Fibroblast of mammary gland (primary cell): ENCODE measurements around the gene CCDC112.
A peak's percentile ranks its signal among the peaks of the same experiment; 100 is the strongest.

Experiments used
- DNase-seq: peaks from one replicate; pipeline ENCODE4 v3.0.0-alpha.2; 2010; ENCODE audit warnings: low read depth
- H3K4me3 ChIP-seq: 2 replicates; pipeline ENCODE4 v1.5.1; 2011; ENCODE audit warnings: low read depth, mild to moderate bottlenecking, low read length, moderate library complexity; ENCODE audit not compliant: control insufficient read depth
- CTCF ChIP-seq: conservative IDR thresholded peaks from 2 replicates; pipeline ENCODE4 v1.5.1; 2011; ENCODE audit warnings: low read depth, low read length, inconsistent platforms; ENCODE audit not compliant: control insufficient read depth, insufficient read depth

Gene CCDC112, protein sequence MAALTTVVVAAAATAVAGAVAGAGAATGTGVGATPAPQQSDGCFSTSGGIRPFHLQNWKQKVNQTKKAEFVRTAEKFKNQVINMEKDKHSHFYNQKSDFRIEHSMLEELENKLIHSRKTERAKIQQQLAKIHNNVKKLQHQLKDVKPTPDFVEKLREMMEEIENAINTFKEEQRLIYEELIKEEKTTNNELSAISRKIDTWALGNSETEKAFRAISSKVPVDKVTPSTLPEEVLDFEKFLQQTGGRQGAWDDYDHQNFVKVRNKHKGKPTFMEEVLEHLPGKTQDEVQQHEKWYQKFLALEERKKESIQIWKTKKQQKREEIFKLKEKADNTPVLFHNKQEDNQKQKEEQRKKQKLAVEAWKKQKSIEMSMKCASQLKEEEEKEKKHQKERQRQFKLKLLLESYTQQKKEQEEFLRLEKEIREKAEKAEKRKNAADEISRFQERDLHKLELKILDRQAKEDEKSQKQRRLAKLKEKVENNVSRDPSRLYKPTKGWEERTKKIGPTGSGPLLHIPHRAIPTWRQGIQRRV

DNA sequence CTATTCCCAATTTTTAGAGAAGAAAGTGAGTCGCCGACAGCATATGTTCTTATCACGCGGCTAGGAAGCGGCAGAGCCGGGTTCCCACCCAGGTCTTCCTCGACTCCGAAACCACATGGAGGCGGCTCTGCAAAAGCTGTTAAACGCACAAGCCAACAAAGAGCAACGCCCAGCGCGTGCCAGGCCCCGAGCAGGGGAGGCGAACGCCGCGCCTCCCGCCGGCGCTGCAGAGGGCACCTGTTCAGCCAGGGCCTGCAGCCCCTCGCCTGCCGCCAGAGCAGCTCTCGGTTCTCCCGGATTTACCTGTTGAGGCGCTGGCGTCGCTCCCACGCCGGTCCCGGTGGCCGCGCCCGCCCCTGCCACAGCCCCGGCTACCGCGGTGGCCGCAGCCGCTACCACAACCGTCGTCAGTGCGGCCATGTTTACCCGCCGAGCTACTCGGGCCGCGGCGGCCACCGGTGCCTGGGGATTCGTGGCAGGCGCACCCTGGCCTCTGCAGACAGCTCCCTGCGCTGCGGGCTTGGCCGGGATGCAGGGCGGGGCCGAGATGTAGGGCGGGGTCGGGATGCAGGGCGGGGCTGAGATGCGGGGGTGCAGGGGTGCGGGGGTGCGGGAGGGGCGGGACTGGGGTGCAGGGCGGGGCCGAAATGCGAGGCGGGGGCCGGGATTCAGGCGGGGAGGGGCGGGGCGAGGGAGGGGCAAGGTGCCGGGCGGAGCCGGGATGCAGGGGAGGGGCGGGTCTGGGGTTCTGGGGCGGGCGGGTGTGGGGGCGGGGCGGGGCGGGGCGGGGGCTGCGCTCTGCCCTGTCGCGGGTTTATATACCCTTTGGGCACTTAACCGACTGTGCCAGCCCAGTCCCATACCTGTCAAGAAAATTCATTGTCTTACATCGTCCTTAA is at the start of gene CCDC112:
TSS of gene CCDC112 (minus strand) at position 531 of the 899 bp plus-strand sequence. CDS start at position 420, 111 bp downstream.
- peak; percentile 71 for DNase-seq
- TF ChIP-seq CTCF: no peak
- H3K4me3 ChIP-seq: peak within 1 kb of the TSS; percentile 82

- TF ChIP-seq CTCF: no peak
- no peak for DNase-seq
- no peak overlapping the region for H3K4me3 ChIP-seq
Measured at GRCh38 chr5:115345344-115345743, 48.9 kb upstream of the CCDC112 start.

DNA sequence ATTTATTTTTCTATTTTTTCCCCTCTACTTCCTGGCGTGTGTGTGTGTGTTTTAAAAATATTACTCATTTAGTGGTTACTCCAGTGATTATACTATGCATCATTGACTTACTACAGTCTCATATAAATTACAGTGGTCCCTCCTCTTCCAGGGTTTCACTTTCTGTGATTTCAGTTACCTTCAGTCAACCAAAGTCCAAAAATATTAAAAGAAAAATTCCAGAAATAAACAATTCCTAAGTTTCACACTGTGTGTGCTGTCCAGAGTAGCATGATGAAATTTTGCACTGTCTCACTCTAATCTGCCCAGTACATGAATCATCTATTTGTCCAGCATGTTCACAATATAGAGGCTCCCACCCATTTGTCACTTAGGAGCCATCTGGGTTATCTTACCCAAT is 47.4 kb upstream of the CCDC112 start:
- DNase-seq: peak; percentile 77
- no peak overlapping the region for H3K4me3 ChIP-seq
- TF ChIP-seq CTCF: no peak

GRCh38 chr5:115342590-115343377 is 46.3 kb upstream of the CCDC112 start:
- TF ChIP-seq CTCF: no peak
- no peak overlapping the region for H3K4me3 ChIP-seq

DNA sequence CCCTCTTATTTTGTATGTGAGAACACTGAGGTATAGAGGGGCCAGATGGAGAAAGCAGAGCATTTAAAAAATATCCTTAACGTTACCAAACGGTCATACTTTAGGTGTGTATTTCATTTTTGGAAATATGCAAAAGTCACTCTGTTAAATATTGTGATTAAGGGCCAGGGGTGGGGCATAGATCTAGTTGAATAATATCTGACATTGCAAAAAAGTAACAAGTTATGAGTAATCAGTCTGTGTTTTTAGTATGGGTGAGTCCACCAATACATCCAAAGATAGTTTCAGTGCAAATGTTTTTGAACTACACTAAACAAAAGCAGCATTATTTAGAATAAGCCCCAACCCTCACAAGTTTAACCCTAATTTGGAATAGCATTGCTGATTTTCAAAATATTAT is 45.3 kb upstream of the CCDC112 start:
- TF ChIP-seq CTCF: no peak
- H3K4me3 ChIP-seq: no peak overlapping the region
- DNase-seq: no peak

More at GRCh38 chr5:115342590-115343377, 46.3 kb upstream of the CCDC112 start:
- no peak for DNase-seq

DNA sequence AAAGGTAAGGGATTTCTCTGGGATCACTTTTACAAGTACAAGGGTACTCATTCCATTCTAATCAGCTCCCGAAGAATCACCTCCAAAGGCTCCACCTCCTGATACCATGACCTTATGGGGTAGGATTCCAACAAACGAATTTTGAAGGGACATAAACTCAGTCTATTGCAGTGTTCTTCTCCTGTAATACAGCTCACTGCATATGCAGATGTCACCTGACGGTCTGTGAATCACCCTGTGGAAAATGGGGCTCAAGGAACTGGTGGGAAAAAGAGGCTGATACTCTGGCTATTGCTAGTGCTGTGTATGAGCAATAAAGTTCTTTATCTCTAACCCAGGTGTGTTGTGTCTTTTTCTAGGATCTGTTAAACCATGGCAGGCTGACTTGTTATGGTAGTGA is 42.4 kb upstream of the CCDC112 start:
- TF ChIP-seq CTCF: no peak
- no peak for DNase-seq
- no peak overlapping the region for H3K4me3 ChIP-seq
